Stimulated activated CD8-positive, alpha-beta memory T cell treated with anti-CD3 and anti-CD28 coated beads, Interleukin-2, amount 100 ng/mL, for 1 hour (primary cell): ENCODE results near the gene SEMA5A.

Source experiments
- DNase-seq, 2 donors: peaks; one replicate each; pipeline ENCODE4 v3.0.0-alpha.2; 2020; ENCODE audit warnings: low read depth in 2 of 2

SEMA5A gene

GRCh38 chr5:9059920-9060691, 485.8 kb downstream of the SEMA5A start:
- no peak for DNase-seq

- no peak for DNase-seq
These were observed 487.2 kb downstream of the SEMA5A start for GRCh38 chr5:9058666-9059065.

GRCh38 chr5:9058161-9058560, 487.7 kb downstream of the SEMA5A start:
- DNase-seq: no peak

- DNase-seq: no peak
These were observed 488.4 kb downstream of the SEMA5A start for GRCh38 chr5:9057406-9058000.

GRCh38 chr5:9056046-9056445, 489.8 kb downstream of the SEMA5A start:
- no peak for DNase-seq

GRCh38 chr5:9054821-9055589, 490.9 kb downstream of the SEMA5A start:
- DNase-seq: no peak

GRCh38 chr5:9054322-9054721, 491.6 kb downstream of the SEMA5A start:
- DNase-seq: no peak

- DNase-seq: no peak
These were observed 493.5 kb downstream of the SEMA5A start for GRCh38 chr5:9052421-9052820.

GRCh38 chr5:9051779-9052178, 494.1 kb downstream of the SEMA5A start:
- DNase-seq: no peak

GRCh38 chr5:9047932-9048331, 497.9 kb downstream of the SEMA5A start:
- no peak for DNase-seq

GRCh38 chr5:9046756-9047481, 499.0 kb downstream of the SEMA5A start:
- no peak for DNase-seq

- DNase-seq: no peak
These were observed 499.9 kb downstream of the SEMA5A start for GRCh38 chr5:9045946-9046345.

- DNase-seq: no peak
These were observed 503.6 kb downstream of the SEMA5A start for GRCh38 chr5:9042241-9042640.

GRCh38 chr5:9040475-9040874, 505.4 kb downstream of the SEMA5A start:
- DNase-seq: no peak

GRCh38 chr5:9037048-9037447, 508.8 kb downstream of the SEMA5A start:
- no peak for DNase-seq

GRCh38 chr5:9035346-9035745, 510.5 kb downstream of the SEMA5A start:
- DNase-seq: no peak

GRCh38 chr5:9034649-9035048, 511.2 kb downstream of the SEMA5A start:
- DNase-seq: no peak

GRCh38 chr5:9033524-9033923, 512.4 kb downstream of the SEMA5A start:
- no peak for DNase-seq

GRCh38 chr5:9025942-9026341, 519.9 kb downstream of the SEMA5A start:
- no peak for DNase-seq

GRCh38 chr5:9020996-9021395, 524.9 kb downstream of the SEMA5A start:
- DNase-seq: no peak

GRCh38 chr5:9015937-9016270, 530.0 kb downstream of the SEMA5A start:
- DNase-seq: no peak

- no peak for DNase-seq
These were observed 530.5 kb downstream of the SEMA5A start for GRCh38 chr5:9015260-9015936.
